Mucosa of descending colon (tissue), 3 donors: ENCODE results near the gene JADE2. TPM values are rescaled to one million over a fixed set of nuclear protein-coding genes. Genes with fewer than 3 reads are reported as not detected.

ENCODE experiments used
- ATAC-seq: fragments of 200-7000 bp; cut with Tn5 transposase; one replicate; pipeline ENCODE4 v1.9.1; 2020; ENCODE audit warnings: mild to moderate bottlenecking, moderate library complexity
- DNase-seq, 3 donors: peaks; one replicate each; pipeline ENCODE4 v3.0.0-alpha.2; 2020
- H3K36me3 ChIP-seq: fragments of 200-600 bp; one replicate; pipeline ENCODE4 v1.8.0; 2021; ENCODE audit warnings: low read depth, mild to moderate bottlenecking
- H3K4me1 ChIP-seq: fragments of 200-600 bp; one replicate; pipeline ENCODE4 v1.8.0; 2021; ENCODE audit warnings: low read depth, mild to moderate bottlenecking
- H3K4me3 ChIP-seq: fragments of 200-600 bp; one replicate; pipeline ENCODE4 v1.8.0; 2021; ENCODE audit warnings: mild to moderate bottlenecking
- H3K9me3 ChIP-seq: fragments of 200-600 bp; one replicate; pipeline ENCODE4 v1.8.0; 2021; ENCODE audit warnings: mild to moderate bottlenecking
- CTCF ChIP-seq: fragments of 200-600 bp; IDR thresholded peaks from one replicate; pipeline ENCODE4 v1.8.0; 2022; ENCODE audit warnings: antibody characterized with exemption, mild to moderate bottlenecking
- intact Hi-C, 2 donors: fragments of 100-400 bp; cut with DNase I in 1 of 2; cut with micrococcal nuclease in 1 of 2; formaldehyde crosslinking; loops; one replicate each; pipeline versions ENCODE4 v1.11.0 to v1.11.1; 2022; cut with DNase I, micrococcal nuclease
- total RNA-seq, 3 donors: library from RNA; stranded (reverse); fragmentation: NEBNext Ultra II Directional in 2 of 3; extraction: Animal tissue kit (Norgen Biotek cat#: 25700) in 2 of 3; gene quantifications; one replicate each; pipeline versions ENCODE4 v1.2.1 to v1.2.4, GENCODE V29; 2021 to 2023
- donor health status: DM: no; HTN: no; CAD: no; lungs with moderate emphysema.
- donor health status: DM: no; HTN: no; CAD: no.
- donor health status: DM: no; HTN: yes; CAD: no.

JADE2 gene
- total RNA-seq, 3 donors from 2014 or later: 31.9 to 69.9 (median 36.2) TPM

DNA sequence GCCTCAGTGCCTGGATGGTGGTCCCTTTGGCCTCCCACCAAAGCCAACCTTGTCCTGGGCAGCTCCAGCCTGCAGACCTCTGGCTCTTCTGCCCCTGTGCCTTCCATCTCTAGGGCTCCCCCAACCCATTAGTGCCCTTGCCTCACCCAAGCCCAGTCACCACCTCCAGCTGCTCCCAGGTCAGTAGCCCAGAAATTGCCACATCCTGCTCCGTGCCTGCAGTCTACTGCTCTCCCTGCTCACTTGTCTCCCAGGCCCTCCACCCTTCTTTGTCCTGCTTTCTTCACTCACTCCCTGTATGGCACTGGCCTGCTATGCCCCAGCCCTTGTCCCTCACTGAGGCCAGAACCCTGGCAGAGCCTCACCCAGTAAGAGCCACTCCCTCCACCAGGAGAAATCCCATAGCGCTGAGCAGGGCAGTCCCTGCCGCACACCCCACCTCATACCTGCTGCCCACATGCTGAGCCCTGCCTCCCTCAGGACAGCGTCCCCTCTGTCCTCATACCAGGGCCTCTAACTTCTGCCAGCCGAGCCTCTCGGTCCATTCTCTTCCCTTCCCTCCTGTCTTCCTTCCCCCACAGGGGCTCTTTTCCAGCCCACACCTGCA, 44.4 kb downstream of the JADE2 start:
- DNase-seq (peak in 1 of 3 donors; percentile 35), ATAC-seq (no peak)
- H3K9me3 ChIP-seq: no peaks in the 10 kb centered on the region
- intact Hi-C loops: no loop called here
- no peak for TF ChIP-seq CTCF
- H3K4me1 ChIP-seq: peaks cover 14% of the 10 kb centered on the region
- peaks cover 5% of the 10 kb centered on the region for H3K36me3 ChIP-seq
- no peak overlapping the region for H3K4me3 ChIP-seq

DNA sequence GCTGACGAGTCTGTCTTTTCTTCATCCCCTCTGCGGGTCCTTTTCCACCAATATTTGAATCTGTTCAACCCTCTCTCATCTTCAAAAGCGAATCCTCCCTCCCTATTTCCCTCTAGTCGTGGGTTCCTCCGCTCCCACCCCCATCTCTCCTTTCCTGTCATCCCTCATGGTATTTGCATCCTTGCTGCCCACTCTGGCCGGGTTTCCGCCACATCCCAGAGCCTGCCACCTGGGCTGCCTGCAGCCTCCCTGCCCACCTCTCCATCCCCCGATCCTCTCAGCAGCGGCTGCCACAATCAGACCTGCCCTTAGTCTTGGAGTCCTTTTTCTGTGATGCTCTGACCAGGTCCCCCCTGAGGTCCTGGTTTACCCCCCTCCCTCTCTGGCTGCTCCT, 44.9 kb downstream of the JADE2 start:
- Histone ChIP-seq H3K4me3 (no peak overlapping the region), H3K9me3 (no peaks in the 10 kb centered on the region), H3K36me3 (peaks cover 5% of the 10 kb centered on the region), H3K4me1 (peaks cover 14% of the 10 kb centered on the region)
- intact Hi-C loops: no loop called here
- ATAC-seq: no peak
- peak in 1 of 3 donors; percentile 31 for DNase-seq
- no peak for TF ChIP-seq CTCF

DNA sequence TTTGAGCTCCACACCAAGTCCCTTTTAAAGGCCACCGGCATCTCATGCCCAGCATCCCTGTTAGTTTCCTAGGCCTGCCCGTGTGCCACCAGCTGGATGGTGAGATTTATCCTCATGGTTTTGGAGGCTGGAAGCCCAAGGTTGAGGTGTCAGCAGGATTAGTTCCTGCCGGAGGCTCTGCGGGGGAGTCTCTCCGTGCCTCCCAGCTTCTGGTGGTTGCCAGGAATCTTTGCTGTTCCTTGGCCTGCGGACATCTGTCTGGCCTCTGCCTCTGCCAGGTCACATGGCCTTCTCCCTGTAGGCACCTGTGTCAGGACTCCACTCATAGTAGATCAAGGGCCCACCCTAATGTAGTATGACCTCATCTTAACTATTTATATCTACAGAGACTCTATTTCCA, 45.4 kb downstream of the JADE2 start:
- ATAC-seq (no peak), DNase-seq (peak in 1 of 3 donors; percentile 22)
- Histone ChIP-seq H3K9me3 (no peaks in the 10 kb centered on the region), H3K4me3 (no peak overlapping the region), H3K36me3 (peaks cover 5% of the 10 kb centered on the region), H3K4me1 (peaks cover 14% of the 10 kb centered on the region)
- no peak for TF ChIP-seq CTCF
- intact Hi-C loops: no loop called here

DNA sequence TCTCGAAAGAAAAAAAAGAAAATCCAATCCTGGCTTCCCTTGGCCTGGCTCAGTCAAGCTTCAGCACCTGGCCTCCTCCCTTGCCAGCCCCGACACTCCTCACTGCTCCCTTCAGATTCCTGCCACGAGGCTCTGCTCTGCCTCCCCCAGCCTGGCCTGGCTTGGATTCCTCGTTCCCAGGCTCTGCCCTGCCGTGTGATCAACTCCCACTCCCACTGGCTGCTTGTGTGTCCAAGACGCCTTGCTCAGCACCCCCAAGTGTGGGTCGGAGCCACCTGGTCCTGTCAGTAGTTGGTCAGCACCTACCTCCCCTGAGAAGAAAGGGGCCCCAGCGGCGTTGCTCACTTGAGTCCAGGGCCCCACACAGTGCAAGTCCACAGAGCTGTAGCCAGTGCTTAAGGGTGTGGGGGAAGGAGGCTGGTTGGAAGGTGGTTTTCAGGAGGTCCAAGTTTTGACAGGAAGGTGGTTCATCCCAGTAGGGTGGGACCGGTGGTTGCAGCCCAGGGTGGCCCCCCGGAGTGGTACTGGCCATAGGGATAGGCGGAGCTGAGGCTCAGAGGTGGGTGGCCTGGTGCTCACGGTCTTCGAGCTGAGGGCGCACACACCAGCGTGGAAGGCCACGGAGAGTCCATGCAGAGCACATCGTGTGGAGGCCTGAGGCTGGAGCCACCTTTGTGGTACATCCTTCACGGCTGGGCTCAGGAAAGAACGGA, 46.4 kb downstream of the JADE2 start:
- Histone ChIP-seq H3K4me1 (peaks cover 14% of the 10 kb centered on the region), H3K4me3 (no peak overlapping the region), H3K9me3 (no peaks in the 10 kb centered on the region), H3K36me3 (peaks cover 2% of the 10 kb centered on the region)
- intact Hi-C loops: no loop called here
- ATAC-seq (no peak), DNase-seq (peak in 1 of 3 donors; percentile 43)
- no peak for TF ChIP-seq CTCF

DNA sequence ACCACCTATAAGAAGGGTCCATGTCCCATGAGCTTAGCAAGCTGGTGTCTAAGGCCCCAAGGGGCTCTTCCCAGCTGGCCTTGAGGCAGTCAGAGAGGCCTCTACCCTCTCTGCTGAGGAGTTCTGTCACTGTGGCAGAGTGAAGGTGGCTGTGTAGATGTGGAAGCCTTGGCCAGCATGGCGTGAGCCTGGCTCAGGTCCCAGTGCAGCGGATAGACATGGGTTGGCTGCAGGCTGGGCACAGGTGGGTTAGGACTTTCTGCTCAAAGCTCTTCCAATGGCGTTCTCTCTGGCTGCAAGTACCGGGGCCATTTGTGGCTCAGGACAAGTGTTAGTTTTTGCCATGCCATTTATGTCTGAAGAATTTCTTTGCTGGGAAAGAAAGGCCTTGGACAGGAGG, 47.3 kb downstream of the JADE2 start:
- peaks cover 14% of the 10 kb centered on the region for H3K4me1 ChIP-seq
- H3K4me3 ChIP-seq: no peak overlapping the region
- intact Hi-C loops: no loop called here
- no peak for TF ChIP-seq CTCF
- H3K36me3 ChIP-seq: no peaks in the 10 kb centered on the region
- ATAC-seq (no peak), DNase-seq (peak in 1 of 3 donors; percentile 19)
- no peaks in the 10 kb centered on the region for H3K9me3 ChIP-seq
